ENCODE results near the gene POR. TPM values are rescaled to one million over a fixed set of nuclear protein-coding genes. Genes with fewer than 3 reads are reported as not detected.

POR gene
- total RNA-seq, 1 donor from 2014 or later, result 232 TPM

GRCh38 chr7:75924256-75924655 lies 9.3 kb downstream of the POR start:
- Histone ChIP-seq H3K4me1 (no peaks in the 10 kb centered on the region), H3K4me3 (no peak overlapping the region), H3K27me3 (no peaks in the 10 kb centered on the region), H3K9me3 (no peaks in the 10 kb centered on the region), H3K27ac (no peak overlapping the region), H3K36me3 (no peaks in the 10 kb centered on the region)
- TF ChIP-seq, protein P1, sequence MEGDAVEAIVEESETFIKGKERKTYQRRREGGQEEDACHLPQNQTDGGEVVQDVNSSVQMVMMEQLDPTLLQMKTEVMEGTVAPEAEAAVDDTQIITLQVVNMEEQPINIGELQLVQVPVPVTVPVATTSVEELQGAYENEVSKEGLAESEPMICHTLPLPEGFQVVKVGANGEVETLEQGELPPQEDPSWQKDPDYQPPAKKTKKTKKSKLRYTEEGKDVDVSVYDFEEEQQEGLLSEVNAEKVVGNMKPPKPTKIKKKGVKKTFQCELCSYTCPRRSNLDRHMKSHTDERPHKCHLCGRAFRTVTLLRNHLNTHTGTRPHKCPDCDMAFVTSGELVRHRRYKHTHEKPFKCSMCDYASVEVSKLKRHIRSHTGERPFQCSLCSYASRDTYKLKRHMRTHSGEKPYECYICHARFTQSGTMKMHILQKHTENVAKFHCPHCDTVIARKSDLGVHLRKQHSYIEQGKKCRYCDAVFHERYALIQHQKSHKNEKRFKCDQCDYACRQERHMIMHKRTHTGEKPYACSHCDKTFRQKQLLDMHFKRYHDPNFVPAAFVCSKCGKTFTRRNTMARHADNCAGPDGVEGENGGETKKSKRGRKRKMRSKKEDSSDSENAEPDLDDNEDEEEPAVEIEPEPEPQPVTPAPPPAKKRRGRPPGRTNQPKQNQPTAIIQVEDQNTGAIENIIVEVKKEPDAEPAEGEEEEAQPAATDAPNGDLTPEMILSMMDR (IDR thresholded peaks at IDR 0.05), result no peak
- intact Hi-C loops (cut with DNase I), result no loop called here
- no peak for DNase-seq
- no peak for ATAC-seq

DNA sequence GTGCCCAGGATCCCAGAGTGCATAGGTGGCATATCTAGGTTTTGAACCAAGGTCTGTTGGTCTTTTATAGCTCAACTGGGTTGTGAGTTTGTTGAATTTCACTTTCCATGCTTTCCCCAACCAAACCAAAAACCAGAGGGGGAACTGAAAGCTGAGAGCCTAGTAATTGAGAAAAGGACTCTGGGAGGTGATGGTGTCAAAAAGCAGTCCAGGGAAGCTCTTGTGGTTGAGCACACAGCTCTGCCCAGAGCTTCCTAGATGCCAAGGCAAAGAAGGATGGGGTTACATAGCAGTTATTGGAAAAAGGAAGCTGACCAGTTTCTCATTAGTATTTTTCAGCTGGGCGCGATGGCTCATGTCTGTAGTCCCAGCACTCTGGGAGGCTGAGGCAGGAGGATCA lies 9.9 kb downstream of the POR start:
- ATAC-seq (peak; percentile 82), DNase-seq (no peak)
- Histone ChIP-seq H3K9me3 (no peaks in the 10 kb centered on the region), H3K36me3 (no peaks in the 10 kb centered on the region), H3K27ac (no peak overlapping the region), H3K4me3 (no peak overlapping the region), H3K27me3 (no peaks in the 10 kb centered on the region), H3K4me1 (no peaks in the 10 kb centered on the region)
- TF ChIP-seq, protein P1 (IDR thresholded peaks at IDR 0.05), result no peak
- intact Hi-C loops (cut with DNase I), result no loop called here

DNA sequence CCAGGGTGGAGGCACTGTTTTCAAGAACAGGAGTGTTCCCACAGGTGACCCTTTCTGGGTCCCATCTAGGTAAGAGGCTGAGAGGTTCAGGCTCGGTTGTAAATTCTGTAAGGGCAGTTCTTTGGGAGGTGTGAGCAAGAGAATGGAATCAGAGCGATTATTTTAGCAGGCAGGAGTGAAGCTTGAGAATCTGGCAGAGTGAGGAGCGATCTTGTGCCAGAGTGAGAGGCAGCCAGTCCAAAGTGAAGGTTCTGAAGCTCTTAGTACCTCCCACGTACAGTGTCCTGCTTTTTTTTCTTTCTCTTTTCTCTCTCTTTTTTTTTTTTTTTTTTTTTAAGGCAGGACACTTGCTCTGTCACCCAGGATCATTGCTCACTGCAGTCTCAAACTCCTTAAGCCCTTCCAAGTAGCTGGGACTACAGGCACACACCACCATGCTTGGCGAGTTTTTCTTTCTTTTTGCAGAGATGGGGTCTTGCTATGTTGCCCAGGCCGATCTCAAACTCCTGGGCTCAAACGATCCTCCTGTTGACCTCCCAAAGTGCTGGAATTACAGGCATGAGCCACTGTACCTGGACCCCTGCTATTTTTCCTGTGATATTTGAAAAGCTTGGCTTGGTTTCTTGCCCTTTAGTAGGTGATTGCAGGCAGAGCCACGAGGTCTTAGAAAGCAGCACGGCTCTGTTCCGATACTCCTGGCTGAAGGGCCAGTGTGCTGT lies 10.9 kb downstream of the POR start:
- Histone ChIP-seq H3K36me3 (no peaks in the 10 kb centered on the region), H3K4me1 (no peaks in the 10 kb centered on the region), H3K27me3 (no peaks in the 10 kb centered on the region), H3K9me3 (no peaks in the 10 kb centered on the region), H3K27ac (no peak overlapping the region), H3K4me3 (no peak overlapping the region)
- ATAC-seq, result no peak
- DNase-seq, result no peak
- intact Hi-C loops (cut with DNase I), result no loop called here
- TF ChIP-seq, protein P1 (IDR thresholded peaks at IDR 0.05), result no peak

DNA sequence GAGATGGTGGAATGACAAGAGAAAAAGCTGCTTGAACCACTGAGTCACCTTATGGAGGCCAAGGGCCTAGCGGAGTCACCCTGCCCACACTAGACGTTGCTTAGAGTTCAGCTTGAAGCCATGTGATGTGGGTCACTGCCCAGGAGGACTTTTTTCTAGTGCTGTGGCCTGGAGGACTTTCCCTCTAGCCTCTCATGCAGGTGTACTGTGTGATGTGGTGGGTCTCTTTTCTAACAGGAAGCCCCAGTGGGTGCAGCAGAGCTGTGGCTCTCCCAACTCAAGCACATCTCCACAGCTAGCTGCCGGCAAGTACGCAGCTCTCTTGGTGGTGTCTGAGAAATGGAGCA lies 13.6 kb downstream of the POR start:
- intact Hi-C loops (cut with DNase I), result no loop called here
- ATAC-seq (no peak), DNase-seq (no peak)
- Histone ChIP-seq H3K4me3 (no peak overlapping the region), H3K9me3 (no peaks in the 10 kb centered on the region), H3K27me3 (no peaks in the 10 kb centered on the region), H3K27ac (no peak overlapping the region), H3K4me1 (no peaks in the 10 kb centered on the region), H3K36me3 (no peaks in the 10 kb centered on the region)
- TF ChIP-seq, protein P1 (IDR thresholded peaks at IDR 0.05), result no peak

DNA sequence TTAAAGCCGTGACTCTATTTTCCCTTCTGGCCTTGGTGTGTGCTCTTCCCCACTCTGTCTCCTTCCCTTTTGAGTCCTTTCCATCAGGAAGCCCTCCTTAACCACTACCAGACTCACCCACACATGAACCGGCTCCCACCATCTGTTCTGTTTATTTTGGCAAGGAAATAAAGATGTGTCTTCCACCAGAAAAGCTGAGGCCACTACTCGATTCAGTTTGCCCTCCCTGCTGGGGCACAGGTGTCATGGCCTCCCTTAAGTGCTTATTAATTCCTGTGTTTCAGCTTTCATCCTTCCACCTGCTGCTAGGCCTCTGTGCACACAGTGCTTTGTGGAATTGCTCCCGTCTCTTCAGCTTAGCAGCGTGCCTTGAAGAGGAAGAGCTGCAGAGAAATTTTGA lies 16.7 kb downstream of the POR start:
- TF ChIP-seq, protein P1 (IDR thresholded peaks at IDR 0.05), result no peak
- no peaks in the 10 kb centered on the region for H3K9me3 ChIP-seq
- intact Hi-C loops (cut with DNase I), result no loop called here
- H3K27ac ChIP-seq, result no peak overlapping the region
- H3K27me3 ChIP-seq, result no peaks in the 10 kb centered on the region
- H3K4me1 ChIP-seq, result no peaks in the 10 kb centered on the region
- H3K36me3 ChIP-seq, result no peaks in the 10 kb centered on the region
- ATAC-seq (no peak), DNase-seq (no peak)
- H3K4me3 ChIP-seq, result no peak overlapping the region
